ENCODE results near the gene MOB1A. TPM values are rescaled to one million over a fixed set of nuclear protein-coding genes. Genes with fewer than 3 reads are reported as not detected.

MOB1A gene
- total and polyA plus RNA-seq, 2 of the 8 experiments (the other 6 are each of a cell fraction or from before 2014, with no cell fraction given): 21.6 to 91.7 TPM

- no peak overlapping the region for H2AFZ ChIP-seq (ENCODE audit: low read length)
- H3K27ac ChIP-seq (ENCODE audit: low read depth, low read length): no peak overlapping the region
- H3K27me3 ChIP-seq (replicated peaks in 1 of 4; ENCODE audit: control insufficient read depth in 3 of 4, extremely low read depth in 1 of 4, insufficient read depth in 3 of 4, low read length in 3 of 4): no peaks in the 10 kb centered on the region
- no peak overlapping the region for H3K9ac ChIP-seq (replicated peaks in 1 of 4; ENCODE audit: extremely low read depth in 1 of 4, low read depth in 3 of 4, low read length in 3 of 4)
- H2BK12ac ChIP-seq (ENCODE audit: low read depth, low read length): no peak overlapping the region
- H3K4me2 ChIP-seq (ENCODE audit: insufficient read depth in 1 of 2, low read depth in 2 of 2, low read length in 2 of 2): no peak overlapping the region
- no peak overlapping the region for H3K4me3 ChIP-seq (ENCODE audit: extremely low read depth in 1 of 4, insufficient read depth in 2 of 4, low read depth in 3 of 4, low read length in 4 of 4)
- H3K18ac ChIP-seq (ENCODE audit: extremely low read depth, low read length): no peak overlapping the region
- no peak overlapping the region for H3K14ac ChIP-seq (ENCODE audit: insufficient read length)
- POLR2A ChIA-PET (ENCODE audit: partially characterized antibody): interaction anchor here (0.9 to 72.1 kb wide), 5 partner anchors 11 to 50 kb away, joined by 3 to 2699 read pairs (median 73); partner anchors contain the start of genes BOLA3, MOB1A and MTHFD2
- no peak overlapping the region for H3K56ac ChIP-seq (replicated peaks; ENCODE audit: insufficient read length, low read depth, low read length)
- WGBS, 2 experiments (ENCODE audit: extremely low coverage in 1 of 2, insufficient coverage in 1 of 2, insufficient read length in 1 of 2, insufficient replicate concordance in 2 of 2, low coverage in 1 of 2, low lambda C conversion rate in 2 of 2, missing lambda C conversion rate in 1 of 2): 71% methylated on average over 5 of the region's 5 CpGs; no CpG with 5 or more reads in 1 of the 2 experiments
- no peak overlapping the region for H2BK120ac ChIP-seq (replicated peaks; ENCODE audit: low read depth, low read length)
- no peak for FAIRE-seq
- H2BK15ac ChIP-seq (ENCODE audit: low read length): no peak overlapping the region
- no peak overlapping the region for H2BK5ac ChIP-seq (ENCODE audit: low read depth, low read length)
- no peak overlapping the region for H2AK5ac ChIP-seq (ENCODE audit: low read depth, low read length)
- no peaks in the 10 kb centered on the region for H3K9me3 ChIP-seq (ENCODE audit: insufficient read depth in 2 of 2, low read depth in 1 of 2, low read length in 1 of 2)
- CTCF ChIA-PET (ENCODE audit: partially characterized antibody): interaction anchor here (0.8 to 3.1 kb wide), 15 partner anchors 9 to 447 kb away, joined by 3 to 13 read pairs (median 5); partner anchors contain the start of gene BOLA3
- H4K91ac ChIP-seq (replicated peaks; ENCODE audit: insufficient read length, low read length): no peak overlapping the region
- no peak overlapping the region for H4K8ac ChIP-seq (ENCODE audit: extremely low read depth, insufficient read depth, low read length)
- no peaks in the 10 kb centered on the region for H3K79me2 ChIP-seq (ENCODE audit: control insufficient read depth in 1 of 2, insufficient read depth in 2 of 2, low read length in 2 of 2)
- H4K20me1 ChIP-seq (replicated peaks in 1 of 2; ENCODE audit: control insufficient read depth in 1 of 2, insufficient read depth in 2 of 2, low read length in 2 of 2): no peaks in the 10 kb centered on the region
- H3K4me1 ChIP-seq (replicated peaks in 1 of 4; ENCODE audit: control insufficient read depth in 3 of 4, insufficient read depth in 4 of 4, low read length in 3 of 4): peaks cover 0 to 3% (median 1%) of the 10 kb centered on the region in 4 experiments; a peak in 3 of 7 replicates
- H3K23ac ChIP-seq (ENCODE audit: insufficient read length): no peak overlapping the region
- no peaks in the 10 kb centered on the region for H3K79me1 ChIP-seq (ENCODE audit: low read depth, low read length)
- H3K4ac ChIP-seq (replicated peaks; ENCODE audit: insufficient read length, low read depth, low read length): no peak overlapping the region
- DNase-seq (ENCODE audit: low read depth in 1 of 2, low spot score in 2 of 2): no peak
- no peak overlapping the region for H4K5ac ChIP-seq (ENCODE audit: insufficient read length, low read depth, low read length)
- H3K23me2 ChIP-seq (ENCODE audit: low read depth, low read length): no peaks in the 10 kb centered on the region
- TF ChIP-seq CTCF (IDR thresholded peaks at IDR 0.05; ENCODE audit: control extremely low read depth in 1 of 3, insufficient read depth in 1 of 3, low read depth in 1 of 3, low read length in 3 of 3): peak in 2 of 3 experiments; percentile 25 to 37; a peak in 3 of 4 replicates
- TF ChIP-seq RAD21 (IDR thresholded peaks at IDR 0.05 in 1 of 2, conservative IDR thresholded peaks at IDR 0.05 in 1 of 2; ENCODE audit: low read depth in 2 of 2, low read length in 2 of 2): 0 out of 4 replicates have a peak, but pooled peaks of 1 of the 2 experiments have one; percentile 16
- TF ChIP-seq SP4 (IDR thresholded peaks at IDR 0.05; ENCODE audit: low read length): no peak
- no peak overlapping the region for H2BK20ac ChIP-seq (ENCODE audit: low read length)
- no peaks in the 10 kb centered on the region for H3K36me3 ChIP-seq (ENCODE audit: control insufficient read depth in 2 of 4, insufficient read depth in 4 of 4, low read length in 3 of 4)
Measured at GRCh38 chr2:74227646-74228045, 49.0 kb upstream of the MOB1A start.

All from H1 (cell line).